Upper lobe of right lung (tissue), 1 donor: ENCODE data around the gene ABCA8. TPM values are rescaled to one million over a fixed set of nuclear protein-coding genes. Genes with fewer than 3 reads are reported as not detected.
A peak's percentile ranks its signal among the peaks of the same experiment; 100 is the strongest.

Source experiments
- ATAC-seq: fragments of 200-7000 bp; cut with Tn5 transposase; one replicate; pipeline ENCODE4 v1.9.1; 2020; ENCODE audit warnings: mild to moderate bottlenecking, moderate library complexity
- DNase-seq: peaks from one replicate; pipeline ENCODE4 v3.0.0-alpha.2; 2020
- H3K27ac ChIP-seq: fragments of 200-600 bp; one replicate; pipeline ENCODE4 v1.8.0; 2022
- H3K27me3 ChIP-seq: fragments of 200-600 bp; one replicate; pipeline ENCODE4 v1.8.0; 2022; ENCODE audit warnings: mild to moderate bottlenecking
- H3K36me3 ChIP-seq: fragments of 200-600 bp; one replicate; pipeline ENCODE4 v1.8.0; 2022
- H3K4me1 ChIP-seq: fragments of 200-600 bp; one replicate; pipeline ENCODE4 v1.8.0; 2022
- H3K4me3 ChIP-seq: fragments of 200-600 bp; one replicate; pipeline ENCODE4 v1.8.0; 2022; ENCODE audit warnings: mild to moderate bottlenecking
- H3K9me3 ChIP-seq: fragments of 200-600 bp; one replicate; pipeline ENCODE4 v1.8.0; 2022
- CTCF ChIP-seq: fragments of 200-600 bp; IDR thresholded peaks from one replicate; pipeline ENCODE4 v1.8.0; 2022; ENCODE audit warnings: antibody characterized with exemption
- intact Hi-C: fragments of 100-400 bp; cut with DNase I; formaldehyde crosslinking; loops from one replicate; pipeline ENCODE4 v1.11.0; 2022
- total RNA-seq: library from RNA; stranded (reverse); fragmentation: NEBNext Ultra II Directional; extraction: Animal tissue kit (Norgen Biotek cat#: 25700); gene quantifications from one replicate; pipeline ENCODE4 v1.2.1, GENCODE V29; 2021
- donor health status: DM: no; HTN: yes; CAD: no; lungs with severe emphysema.

ABCA8 gene
- total RNA-seq, 1 donor from 2014 or later, result 34.0 TPM

GRCh38 chr17:68835071-68835470 is 120.1 kb downstream of the ABCA8 start:
- no peak for TF ChIP-seq CTCF
- DNase-seq, result no peak
- intact Hi-C loops, result no loop called here
- Histone ChIP-seq H3K4me3 (no peak overlapping the region), H3K9me3 (no peaks in the 10 kb centered on the region), H3K36me3 (no peaks in the 10 kb centered on the region), H3K4me1 (no peaks in the 10 kb centered on the region), H3K27me3 (no peaks in the 10 kb centered on the region), H3K27ac (no peak overlapping the region)
- ATAC-seq, result no peak

- DNase-seq (no peak), ATAC-seq (no peak)
- Histone ChIP-seq H3K4me1 (no peaks in the 10 kb centered on the region), H3K27me3 (no peaks in the 10 kb centered on the region), H3K36me3 (no peaks in the 10 kb centered on the region), H3K9me3 (no peaks in the 10 kb centered on the region), H3K4me3 (no peak overlapping the region), H3K27ac (no peak overlapping the region)
- no peak for TF ChIP-seq CTCF
- intact Hi-C loops, result no loop called here
Measured at GRCh38 chr17:68834328-68834836, 120.8 kb downstream of the ABCA8 start.

GRCh38 chr17:68832109-68832802 is 122.9 kb downstream of the ABCA8 start:
- Histone ChIP-seq H3K27ac (peak overlapping the region; percentile 4), H3K4me3 (no peak overlapping the region), H3K27me3 (no peaks in the 10 kb centered on the region), H3K9me3 (no peaks in the 10 kb centered on the region), H3K4me1 (no peaks in the 10 kb centered on the region), H3K36me3 (no peaks in the 10 kb centered on the region)
- TF ChIP-seq CTCF, result no peak
- DNase-seq, result no peak
- intact Hi-C loops, result no loop called here
- ATAC-seq, result peak; percentile 53

- no peaks in the 10 kb centered on the region for H3K9me3 ChIP-seq
- no peak for DNase-seq
- H3K27me3 ChIP-seq, result no peaks in the 10 kb centered on the region
- ATAC-seq, result no peak
- TF ChIP-seq CTCF, result no peak
- H3K36me3 ChIP-seq, result no peaks in the 10 kb centered on the region
- no peak overlapping the region for H3K27ac ChIP-seq
- H3K4me1 ChIP-seq, result no peaks in the 10 kb centered on the region
- intact Hi-C loops, result no loop called here
- no peak overlapping the region for H3K4me3 ChIP-seq
Measured at GRCh38 chr17:68831170-68831569, 124.0 kb downstream of the ABCA8 start.

- intact Hi-C loops, result no loop called here
- no peak for TF ChIP-seq CTCF
- H3K36me3 ChIP-seq, result no peaks in the 10 kb centered on the region
- no peak overlapping the region for H3K27ac ChIP-seq
- ATAC-seq (no peak), DNase-seq (no peak)
- H3K27me3 ChIP-seq, result no peaks in the 10 kb centered on the region
- H3K4me3 ChIP-seq, result no peak overlapping the region
- no peaks in the 10 kb centered on the region for H3K4me1 ChIP-seq
- H3K9me3 ChIP-seq, result no peaks in the 10 kb centered on the region
Measured at GRCh38 chr17:68830313-68830712, 124.9 kb downstream of the ABCA8 start.
